C4-2B (cell line): ENCODE measurements around the gene PLXDC2.

Experiments
- CTCF ChIP-seq: fragments of 450-650 bp; conservative IDR thresholded peaks from 2 replicates; pipeline ENCODE4 v1.5.1; 2017; ENCODE audit warnings: mild to moderate bottlenecking
- ZFX ChIP-seq: fragments of 450-650 bp; IDR thresholded peaks from 2 replicates; pipeline ENCODE4 v1.6.1; 2017

DNA sequence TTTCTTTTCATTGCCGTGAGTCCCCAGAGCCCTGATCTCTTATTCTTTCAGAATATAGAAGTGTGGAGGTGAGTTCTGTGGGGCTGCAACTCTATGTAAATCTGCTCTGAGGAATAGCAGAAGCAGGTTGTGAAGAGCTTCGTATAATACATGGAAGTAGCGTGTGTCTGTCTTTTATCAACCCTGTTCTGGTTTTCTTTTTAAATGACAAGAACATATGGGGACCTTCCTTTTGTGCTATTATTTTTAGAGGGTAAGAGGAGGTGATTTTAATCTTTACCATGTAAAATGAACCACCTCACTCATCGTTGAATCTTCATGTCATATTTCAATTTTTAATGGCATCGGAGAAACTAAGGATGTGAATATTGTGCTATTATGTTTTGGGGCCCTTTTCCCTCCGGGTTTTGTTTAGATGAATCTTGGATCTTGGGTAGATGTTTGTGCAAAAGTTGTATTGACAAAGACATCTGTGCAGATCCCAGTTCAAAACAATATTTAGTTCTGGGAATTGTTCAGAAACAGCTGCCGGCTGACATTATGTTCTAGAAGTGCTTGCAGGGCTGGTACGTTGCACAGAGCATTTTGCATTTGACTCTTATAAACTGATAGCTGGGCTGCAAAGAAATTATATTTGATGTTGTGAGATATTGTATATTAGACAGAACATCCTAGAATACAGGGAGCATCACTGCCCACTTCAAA is 46.7 kb downstream of the PLXDC2 start:
- TF ChIP-seq CTCF: no peak
- no peak for TF ChIP-seq ZFX
